NOMO-1 treated with DMSO at 0.1 percent for 48 hours (cell line): ENCODE data around the gene FGFR2.
A peak's percentile ranks its signal among the peaks of the same experiment; 100 is the strongest.
"Not testable (repeated sequence)": the region's sequence is repeated elsewhere in the genome, so short reads cannot be mapped to it uniquely, and the experiment has no call there.

Experiments
- DNase-seq: peaks from one replicate; lab custom pipeline; 2025; ENCODE audit not compliant: unreplicated experiment; lab: John Stamatoyannopoulos, UW

The FGFR2 gene

GRCh38 chr10:121525251-121526134 lies 72.8 kb downstream of the FGFR2 start:
- DNase-seq = no peak

GRCh38 chr10:121524157-121524817 lies 74.0 kb downstream of the FGFR2 start:
- DNase-seq = no peak

- DNase-seq = no peak
These were observed 75.4 kb downstream of the FGFR2 start for GRCh38 chr10:121522831-121523230.

DNA sequence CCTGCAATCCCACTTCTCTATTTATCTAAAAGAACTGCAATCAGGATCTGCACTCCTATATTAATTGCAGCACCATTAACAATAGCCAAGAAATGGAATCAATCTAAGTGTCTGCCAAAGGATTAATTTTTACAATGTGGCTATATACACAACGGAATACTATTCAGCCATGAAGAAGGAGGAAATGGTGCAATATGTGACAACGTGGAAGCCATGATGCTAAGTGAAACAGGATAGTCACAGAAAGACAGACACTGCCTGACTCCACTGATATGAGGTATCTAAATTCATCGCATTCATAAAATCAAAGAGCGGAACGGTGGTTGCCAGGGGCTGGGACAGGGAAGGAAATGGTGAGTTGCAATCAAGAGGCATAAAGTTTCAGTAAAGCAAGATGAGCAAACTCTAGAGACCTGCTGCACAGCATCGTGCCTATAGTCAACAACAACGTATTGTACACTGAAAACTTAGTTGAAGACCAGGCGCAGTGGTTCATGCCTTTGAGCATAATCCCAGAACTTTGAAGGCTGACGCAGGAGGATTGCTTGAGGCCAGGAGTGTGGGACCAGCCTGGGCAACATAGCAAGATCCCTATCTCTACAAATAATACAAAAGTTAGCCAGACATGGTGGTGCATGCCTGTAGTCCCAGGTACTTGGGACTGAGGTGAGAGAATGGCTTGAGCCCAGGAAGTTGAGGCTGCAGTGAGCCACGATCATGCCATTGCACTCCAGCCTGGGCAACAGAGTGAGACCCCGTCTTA lies 76.3 kb downstream of the FGFR2 start:
- DNase-seq = no peak

DNA sequence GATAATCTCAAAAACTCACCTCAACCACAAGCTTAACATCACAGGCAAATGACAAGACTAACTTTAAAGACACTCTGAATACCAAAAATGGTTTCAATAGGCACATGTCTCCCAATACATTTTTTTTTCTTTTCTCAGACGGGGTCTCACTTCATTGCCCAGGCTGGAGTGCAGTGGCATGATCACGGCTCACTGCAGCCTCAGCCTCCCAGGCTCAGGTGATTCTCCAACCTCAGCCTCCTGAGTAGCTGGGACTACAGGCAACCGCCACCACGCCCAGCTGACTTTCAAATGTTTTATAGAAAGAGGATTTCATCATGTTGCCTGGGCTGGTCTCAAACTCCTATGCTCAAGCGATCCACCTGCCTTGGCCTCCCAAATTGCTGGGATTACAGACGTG lies 77.7 kb downstream of the FGFR2 start:
- not testable (repeated sequence) for DNase-seq

GRCh38 chr10:121519901-121520493 lies 78.2 kb downstream of the FGFR2 start:
- no peak for DNase-seq

GRCh38 chr10:121519411-121519810 lies 78.8 kb downstream of the FGFR2 start:
- no peak for DNase-seq

GRCh38 chr10:121518333-121518732 lies 79.9 kb downstream of the FGFR2 start:
- no peak for DNase-seq

- peak; percentile 0 for DNase-seq
These were observed 82.0 kb downstream of the FGFR2 start for GRCh38 chr10:121516093-121516865.

- DNase-seq = no peak
These were observed 83.9 kb downstream of the FGFR2 start for GRCh38 chr10:121514141-121514865.

DNA sequence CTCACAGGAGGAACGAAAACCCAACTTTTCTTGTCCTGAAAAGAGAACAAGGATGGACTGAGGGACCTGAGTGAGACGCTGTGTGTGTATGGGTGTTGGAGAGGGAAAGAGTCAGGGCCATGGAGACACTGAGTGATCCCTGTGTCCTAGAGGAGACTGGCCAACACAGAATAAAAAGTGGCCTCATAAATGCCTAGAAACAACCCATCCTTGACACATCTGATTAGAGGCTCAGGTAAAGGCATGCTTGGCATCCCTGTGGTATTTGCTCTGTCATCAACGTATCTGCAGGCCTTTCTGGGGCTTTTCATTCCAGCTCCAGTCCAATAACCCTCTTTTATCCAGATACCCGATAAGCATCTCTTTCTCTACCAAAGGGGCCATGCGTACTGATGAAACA lies 86.3 kb downstream of the FGFR2 start:
- no peak for DNase-seq

- DNase-seq = no peak
These were observed 86.8 kb downstream of the FGFR2 start for GRCh38 chr10:121511460-121511859.

DNA sequence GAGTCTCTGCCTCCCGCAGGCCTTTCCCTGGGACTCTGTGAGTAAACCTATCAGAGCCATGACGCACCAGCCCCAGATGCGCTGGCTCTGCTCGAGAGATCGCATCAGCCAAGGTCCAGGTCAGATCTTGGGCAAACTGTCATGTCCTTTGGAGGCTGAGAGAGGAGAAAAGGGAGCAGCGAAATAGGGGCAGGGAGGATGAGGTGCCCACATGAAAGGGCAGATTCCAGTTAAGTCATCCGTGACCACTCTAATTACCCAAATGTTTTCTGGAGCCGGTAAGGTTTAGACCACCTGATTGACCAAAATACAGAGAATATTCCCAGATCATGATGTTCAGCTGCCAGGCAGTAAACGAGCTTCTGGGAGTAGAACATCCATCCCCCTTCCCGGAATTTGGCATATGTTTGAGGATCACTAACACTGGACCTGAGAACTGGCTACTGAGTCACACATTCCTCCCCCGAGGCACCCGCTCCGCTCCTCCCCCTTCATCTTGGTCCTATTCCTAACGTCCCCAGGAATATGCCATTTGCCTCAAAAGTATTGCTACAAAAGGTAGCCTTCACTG lies 88.0 kb downstream of the FGFR2 start:
- no peak for DNase-seq

- DNase-seq = no peak
These were observed 88.4 kb downstream of the FGFR2 start for GRCh38 chr10:121509796-121510195.

DNA sequence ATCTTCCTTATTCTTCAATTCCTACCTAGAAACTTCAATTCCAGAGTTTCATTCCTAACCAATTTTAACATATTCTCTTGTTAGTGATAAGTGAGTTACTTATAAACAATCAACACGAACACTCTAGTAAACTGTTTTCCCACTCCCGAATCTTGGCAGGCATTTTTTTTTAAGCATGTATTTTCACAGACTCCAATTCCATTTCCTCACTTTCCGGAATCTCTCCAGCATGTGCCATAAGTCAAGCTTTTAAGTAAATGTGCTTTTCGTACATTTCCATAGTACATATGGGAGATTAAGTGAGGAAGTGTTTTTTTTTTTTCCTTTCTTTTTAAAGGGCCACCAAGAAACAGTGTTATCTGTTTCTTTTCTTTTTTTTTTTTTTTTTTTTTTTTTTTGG lies 89.1 kb downstream of the FGFR2 start:
- DNase-seq = no peak

DNA sequence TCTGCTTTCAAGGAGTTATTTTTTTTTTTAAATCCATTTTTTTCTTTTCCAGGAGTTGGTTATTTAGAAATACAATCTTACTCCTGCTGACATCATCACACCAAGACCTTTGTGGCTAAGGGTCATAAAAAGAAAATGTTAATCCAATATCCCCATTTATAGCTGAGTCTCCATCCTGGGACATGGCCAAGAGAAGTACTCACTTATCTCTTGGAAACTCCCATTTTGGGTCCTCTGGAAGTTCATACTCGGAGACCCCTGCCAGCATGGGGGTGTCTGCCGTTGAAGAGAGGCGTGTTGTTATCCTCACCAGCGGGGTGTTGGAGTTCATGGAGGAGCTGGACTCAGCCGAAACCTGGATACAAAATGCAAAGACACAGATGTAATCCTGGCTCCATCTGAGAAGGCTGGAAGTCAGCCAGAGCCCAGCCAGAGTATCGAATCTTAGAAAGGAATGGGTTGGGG lies 94.6 kb downstream of the FGFR2 start:
- DNase-seq = no peak

DNA sequence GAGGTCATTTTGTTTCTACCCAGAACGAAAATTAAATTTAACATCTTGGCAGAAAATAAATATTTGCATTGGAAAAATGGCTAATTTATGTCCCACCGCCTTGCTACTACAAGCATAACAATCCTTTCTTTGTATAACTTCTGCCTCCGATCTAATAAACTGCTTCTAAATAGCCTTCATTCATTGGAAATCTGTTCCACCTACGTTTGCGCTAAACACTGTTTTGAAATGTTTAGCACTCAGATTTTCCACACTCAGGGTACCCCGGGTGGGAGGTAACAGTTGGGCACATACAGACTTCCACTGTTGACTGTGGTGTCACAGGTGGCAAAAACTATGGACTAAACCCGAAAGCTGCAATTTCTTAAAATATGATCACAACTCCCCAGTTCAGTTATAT lies 96.4 kb downstream of the FGFR2 start:
- DNase-seq = no peak

DNA sequence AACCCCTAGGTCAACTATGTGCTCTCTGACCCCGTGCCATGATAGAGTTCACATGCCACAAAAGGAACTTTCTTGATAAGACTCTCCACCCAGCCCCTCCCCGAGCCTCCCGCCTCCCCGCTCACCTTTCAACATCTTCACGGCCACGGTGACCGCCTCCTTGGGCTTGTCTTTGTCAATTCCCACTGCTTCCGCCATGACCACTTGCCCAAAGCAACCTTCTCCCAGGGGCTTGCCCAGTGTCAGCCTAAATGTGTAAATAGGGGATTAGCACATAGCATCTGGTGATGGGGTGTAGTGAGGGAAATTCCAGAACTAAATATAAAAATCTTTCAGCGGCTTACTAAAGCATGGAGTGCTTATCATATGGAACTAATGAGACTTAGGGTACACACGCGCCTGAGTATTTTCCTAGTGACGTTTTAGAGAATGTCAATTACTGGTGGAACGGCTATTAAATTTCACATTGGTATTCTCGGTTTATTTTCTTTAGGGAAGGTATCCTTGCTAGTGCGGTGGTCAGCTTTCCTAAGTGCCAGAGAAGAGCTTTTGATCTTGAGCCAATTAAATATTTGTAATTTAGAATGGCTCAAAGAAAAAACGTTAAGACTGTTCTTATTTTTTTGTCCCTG lies 97.4 kb downstream of the FGFR2 start:
- no peak for DNase-seq
